ENCODE data around the gene VCAN. TPM values are rescaled to one million over a fixed set of nuclear protein-coding genes. Genes with fewer than 3 reads are reported as not detected.

The VCAN gene
- polyA plus RNA-seq, 2 of the 4 experiments (the other 2 are of a cell fraction) = 26.0 to 42.0 TPM

GRCh38 chr5:83589786-83590185 is 118.2 kb downstream of the VCAN start:
- CTCF ChIA-PET = interaction anchor here (0.7 to 1.5 kb wide), 2 partner anchors 18 to 1213 kb away, joined by 3 to 5 read pairs; no protein-coding TSS in a partner anchor
- 85% methylated on average over 1 of the region's 1 CpG for WGBS (ENCODE audit: missing lambda C conversion rate)

DNA sequence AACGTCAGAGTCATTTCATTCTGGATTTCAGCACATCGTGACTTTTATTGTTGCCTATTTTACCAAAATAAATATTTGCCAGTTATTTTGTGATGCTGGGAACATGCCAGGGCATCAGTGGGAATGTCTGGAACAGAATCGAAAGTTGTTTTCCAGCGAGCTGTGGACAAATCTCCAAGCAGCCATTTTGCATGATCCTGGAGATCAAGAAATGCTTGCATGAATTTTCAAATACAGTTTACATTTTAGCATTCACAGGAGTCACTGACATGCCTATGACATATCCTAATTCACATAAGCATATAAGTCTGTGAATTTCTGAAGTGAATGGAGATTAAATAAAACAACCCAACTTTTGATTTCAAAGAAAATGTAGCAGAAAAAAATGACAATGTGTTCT is 119.4 kb downstream of the VCAN start:
- POLR2A ChIA-PET = no interaction called here
- Histone ChIP-seq H3K4me1 (no peaks in the 10 kb centered on the region), H3K9me3 (no peaks in the 10 kb centered on the region), H3K4me3 (no peak overlapping the region), H3K27ac (no peak overlapping the region), H3K4me2 (peak overlapping the region; percentile 27; the same call in 1 of the 3 replicates)
- ATAC-seq (no peak), FAIRE-seq (no peak), DNase-seq (ENCODE audit: low read depth in 1 of 2, low spot score in 1 of 2) (no peak)
- TF ChIP-seq TFCP2L1 (CRISPR knock-in tag; IDR thresholded peaks at IDR 0.05) = no peak
- TF ChIP-seq ZC3H11A (IDR thresholded peaks at IDR 0.05) = no peak
- no peak for TF ChIP-seq CBX8 (IDR thresholded peaks at IDR 0.05)
- no peak for TF ChIP-seq NFE2L2 (conservative IDR thresholded peaks at IDR 0.05; ENCODE audit: low read length)
- no peak for TF ChIP-seq RAD21 (conservative IDR thresholded peaks at IDR 0.05 in 1 of 2, IDR thresholded peaks at IDR 0.05 in 1 of 2)
- TF ChIP-seq FOSB (CRISPR knock-in tag; IDR thresholded peaks at IDR 0.05) = no peak
- TF ChIP-seq MAFK (IDR thresholded peaks at IDR 0.05; ENCODE audit: partially characterized antibody) = no peak
- TF ChIP-seq FOXS1 (CRISPR knock-in tag; IDR thresholded peaks at IDR 0.05) = no peak
- CTCF ChIA-PET = no interaction called here
- WGBS (ENCODE audit: missing lambda C conversion rate) = 46% methylated on average over 4 of the region's 4 CpGs

More at GRCh38 chr5:83589786-83590185, 118.2 kb downstream of the VCAN start:
- Histone ChIP-seq H3K4me2 (no peak overlapping the region), H3K27ac (no peak overlapping the region), H3K4me3 (no peak overlapping the region), H3K9me3 (no peaks in the 10 kb centered on the region), H3K4me1 (no peaks in the 10 kb centered on the region)
- DNase-seq (ENCODE audit: low read depth in 1 of 2, low spot score in 1 of 2) = no peak
- TF ChIP-seq MAX (IDR thresholded peaks at IDR 0.05) (no peak), BHLHE40 (IDR thresholded peaks at IDR 0.05; ENCODE audit: low read depth, low read length) (no peak), KDM5A (IDR thresholded peaks at IDR 0.05) (no peak), ZSCAN20 (CRISPR knock-in tag; IDR thresholded peaks at IDR 0.05) (no peak), RCOR1 (IDR thresholded peaks at IDR 0.05; ENCODE audit: low read depth, low read length) (no peak), ESRRA (IDR thresholded peaks at IDR 0.05; ENCODE audit: borderline replicate concordance, low read length) (no peak), FOSL2 (IDR thresholded peaks at IDR 0.05) (no peak), FOSL2 (CRISPR knock-in tag; IDR thresholded peaks at IDR 0.05) (no peak), KDM1A (IDR thresholded peaks at IDR 0.05; ENCODE audit: low read depth) (no peak), PBX3 (IDR thresholded peaks at IDR 0.05) (no peak), PHF8 (IDR thresholded peaks at IDR 0.05; ENCODE audit: borderline replicate concordance, low read depth) (no peak), RFX5 (IDR thresholded peaks at IDR 0.05) (no peak), RNF2 (IDR thresholded peaks at IDR 0.05; ENCODE audit: borderline replicate concordance, low read depth) (no peak), CHD2 (IDR thresholded peaks at IDR 0.05; ENCODE audit: low read length, partially characterized antibody) (no peak), ZNF302 (CRISPR knock-in tag; IDR thresholded peaks at IDR 0.05) (no peak), REST (IDR thresholded peaks at IDR 0.05) (no peak), EP300 (IDR thresholded peaks at IDR 0.05) (no peak)
- TF ChIP-seq, protein P1, sequence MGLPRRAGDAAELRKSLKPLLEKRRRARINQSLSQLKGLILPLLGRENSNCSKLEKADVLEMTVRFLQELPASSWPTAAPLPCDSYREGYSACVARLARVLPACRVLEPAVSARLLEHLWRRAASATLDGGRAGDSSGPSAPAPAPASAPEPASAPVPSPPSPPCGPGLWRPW (IDR thresholded peaks at IDR 0.05) = no peak
- TF ChIP-seq, protein P2, sequence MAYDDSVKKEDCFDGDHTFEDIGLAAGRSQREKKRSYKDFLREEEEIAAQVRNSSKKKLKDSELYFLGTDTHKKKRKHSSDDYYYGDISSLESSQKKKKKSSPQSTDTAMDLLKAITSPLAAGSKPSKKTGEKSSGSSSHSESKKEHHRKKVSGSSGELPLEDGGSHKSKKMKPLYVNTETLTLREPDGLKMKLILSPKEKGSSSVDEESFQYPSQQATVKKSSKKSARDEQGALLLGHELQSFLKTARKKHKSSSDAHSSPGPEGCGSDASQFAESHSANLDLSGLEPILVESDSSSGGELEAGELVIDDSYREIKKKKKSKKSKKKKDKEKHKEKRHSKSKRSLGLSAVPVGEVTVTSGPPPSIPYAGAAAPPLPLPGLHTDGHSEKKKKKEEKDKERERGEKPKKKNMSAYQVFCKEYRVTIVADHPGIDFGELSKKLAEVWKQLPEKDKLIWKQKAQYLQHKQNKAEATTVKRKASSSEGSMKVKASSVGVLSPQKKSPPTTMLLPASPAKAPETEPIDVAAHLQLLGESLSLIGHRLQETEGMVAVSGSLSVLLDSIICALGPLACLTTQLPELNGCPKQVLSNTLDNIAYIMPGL (CRISPR knock-in tag; IDR thresholded peaks at IDR 0.05; ENCODE audit: borderline replicate concordance) = no peak
- FAIRE-seq = no peak
- POLR2A ChIA-PET = no interaction called here
- no peak for ATAC-seq
